ENCODE data around the gene TRIM27.
A peak's percentile ranks its signal among the peaks of the same experiment; 100 is the strongest.
"Not testable (repeated sequence)": the region's sequence is repeated elsewhere in the genome, so short reads cannot be mapped to it uniquely, and the experiment has no call there.

Gene TRIM27

GRCh38 chr6:28953039-28953584 lies 29.3 kb upstream of the TRIM27 start:
- Histone ChIP-seq H3K27me3 (ENCODE audit: control insufficient read depth, insufficient read depth, low read length) (peaks cover 5% of the 10 kb centered on the region), H3K9ac (ENCODE audit: low read depth, low read length) (peak overlapping the region; percentile 35), H3K36me3 (ENCODE audit: insufficient read depth, low read length) (no peaks in the 10 kb centered on the region), H3K4me1 (ENCODE audit: control insufficient read depth, insufficient read depth, low read length) (peaks cover under 1% of the 10 kb centered on the region), H3K4me2 (ENCODE audit: low read length) (peak overlapping the region; percentile 91), H3K4me3 (ENCODE audit: low read length) (peak overlapping the region; percentile 70), H3K9me3 (replicated peaks; ENCODE audit: low read length) (no peaks in the 10 kb centered on the region)

- not testable (repeated sequence) for H3K4me3 ChIP-seq (ENCODE audit: low read length)
These were observed 25.9 kb upstream of the TRIM27 start for GRCh38 chr6:28949656-28950195.

GRCh38 chr6:28948782-28949486 lies 25.1 kb upstream of the TRIM27 start:
- no peak overlapping the region for H3K9ac ChIP-seq (ENCODE audit: low read depth, low read length)
- no peaks in the 10 kb centered on the region for H3K36me3 ChIP-seq (ENCODE audit: insufficient read depth, low read length)
- no peaks in the 10 kb centered on the region for H3K9me3 ChIP-seq (replicated peaks; ENCODE audit: low read length)
- H3K4me1 ChIP-seq (ENCODE audit: control insufficient read depth, insufficient read depth, low read length): peaks cover 6% of the 10 kb centered on the region
- no peaks in the 10 kb centered on the region for H3K27me3 ChIP-seq (ENCODE audit: control insufficient read depth, insufficient read depth, low read length)
- H3K4me3 ChIP-seq (ENCODE audit: low read length): no peak overlapping the region
- no peak overlapping the region for H3K4me2 ChIP-seq (ENCODE audit: low read length)

More at GRCh38 chr6:28949656-28950195, 25.9 kb upstream of the TRIM27 start:
- not testable (repeated sequence) for H3K9me3 ChIP-seq (replicated peaks; ENCODE audit: low read length); H3K9ac ChIP-seq (ENCODE audit: low read depth, low read length); H3K4me2 ChIP-seq (ENCODE audit: low read length); H3K27me3 ChIP-seq (ENCODE audit: control insufficient read depth, insufficient read depth, low read length); H3K36me3 ChIP-seq (ENCODE audit: insufficient read depth, low read length); H3K4me1 ChIP-seq (ENCODE audit: control insufficient read depth, insufficient read depth, low read length)

GRCh38 chr6:28947831-28948270 lies 24.1 kb upstream of the TRIM27 start:
- H3K36me3 ChIP-seq (ENCODE audit: insufficient read depth, low read length): no peaks in the 10 kb centered on the region
- H3K4me2 ChIP-seq (ENCODE audit: low read length): no peak overlapping the region
- no peaks in the 10 kb centered on the region for H3K9me3 ChIP-seq (replicated peaks; ENCODE audit: low read length)
- H3K4me1 ChIP-seq (ENCODE audit: control insufficient read depth, insufficient read depth, low read length): peaks cover 9% of the 10 kb centered on the region
- no peaks in the 10 kb centered on the region for H3K27me3 ChIP-seq (ENCODE audit: control insufficient read depth, insufficient read depth, low read length)
- H3K9ac ChIP-seq (ENCODE audit: low read depth, low read length): no peak overlapping the region
- no peak overlapping the region for H3K4me3 ChIP-seq (ENCODE audit: low read length)

- Histone ChIP-seq H3K4me2 (ENCODE audit: low read length) (no peak overlapping the region), H3K9ac (ENCODE audit: low read depth, low read length) (no peak overlapping the region), H3K36me3 (ENCODE audit: insufficient read depth, low read length) (no peaks in the 10 kb centered on the region), H3K4me1 (ENCODE audit: control insufficient read depth, insufficient read depth, low read length) (peaks cover 9% of the 10 kb centered on the region), H3K9me3 (replicated peaks; ENCODE audit: low read length) (no peaks in the 10 kb centered on the region), H3K4me3 (ENCODE audit: low read length) (no peak overlapping the region), H3K27me3 (ENCODE audit: control insufficient read depth, insufficient read depth, low read length) (no peaks in the 10 kb centered on the region)
These were observed 23.4 kb upstream of the TRIM27 start for GRCh38 chr6:28947067-28947765.

GRCh38 chr6:28945349-28945748 lies 21.6 kb upstream of the TRIM27 start:
- Histone ChIP-seq H3K4me2 (ENCODE audit: low read length) (no peak overlapping the region), H3K27me3 (ENCODE audit: control insufficient read depth, insufficient read depth, low read length) (no peaks in the 10 kb centered on the region), H3K9ac (ENCODE audit: low read depth, low read length) (no peak overlapping the region), H3K4me3 (ENCODE audit: low read length) (no peak overlapping the region), H3K36me3 (ENCODE audit: insufficient read depth, low read length) (no peaks in the 10 kb centered on the region), H3K4me1 (ENCODE audit: control insufficient read depth, insufficient read depth, low read length) (peaks cover 9% of the 10 kb centered on the region), H3K9me3 (replicated peaks; ENCODE audit: low read length) (no peaks in the 10 kb centered on the region)

- no peaks in the 10 kb centered on the region for H3K9me3 ChIP-seq (replicated peaks; ENCODE audit: low read length)
- peak overlapping the region; percentile 84 for H3K4me3 ChIP-seq (ENCODE audit: low read length)
- H3K36me3 ChIP-seq (ENCODE audit: insufficient read depth, low read length): no peaks in the 10 kb centered on the region
- H3K9ac ChIP-seq (ENCODE audit: low read depth, low read length): peak overlapping the region; percentile 78
- H3K4me1 ChIP-seq (ENCODE audit: control insufficient read depth, insufficient read depth, low read length): peaks cover 9% of the 10 kb centered on the region
- H3K4me2 ChIP-seq (ENCODE audit: low read length): peak overlapping the region; percentile 84
- H3K27me3 ChIP-seq (ENCODE audit: control insufficient read depth, insufficient read depth, low read length): no peaks in the 10 kb centered on the region
These were observed 20.7 kb upstream of the TRIM27 start for GRCh38 chr6:28944412-28944865.

GRCh38 chr6:28943557-28944411 lies 20.0 kb upstream of the TRIM27 start:
- Histone ChIP-seq H3K4me3 (ENCODE audit: low read length) (peak overlapping the region; percentile 84), H3K9ac (ENCODE audit: low read depth, low read length) (peak overlapping the region; percentile 78), H3K36me3 (ENCODE audit: insufficient read depth, low read length) (no peaks in the 10 kb centered on the region), H3K4me2 (ENCODE audit: low read length) (peak overlapping the region; percentile 84), H3K4me1 (ENCODE audit: control insufficient read depth, insufficient read depth, low read length) (peaks cover 9% of the 10 kb centered on the region), H3K9me3 (replicated peaks; ENCODE audit: low read length) (no peaks in the 10 kb centered on the region), H3K27me3 (ENCODE audit: control insufficient read depth, insufficient read depth, low read length) (no peaks in the 10 kb centered on the region)

- H3K9me3 ChIP-seq (replicated peaks; ENCODE audit: low read length): no peaks in the 10 kb centered on the region
- no peaks in the 10 kb centered on the region for H3K36me3 ChIP-seq (ENCODE audit: insufficient read depth, low read length)
- peak overlapping the region; percentile 84 for H3K4me3 ChIP-seq (ENCODE audit: low read length)
- H3K4me2 ChIP-seq (ENCODE audit: low read length): peak overlapping the region; percentile 84
- peaks cover 9% of the 10 kb centered on the region for H3K4me1 ChIP-seq (ENCODE audit: control insufficient read depth, insufficient read depth, low read length)
- H3K27me3 ChIP-seq (ENCODE audit: control insufficient read depth, insufficient read depth, low read length): no peaks in the 10 kb centered on the region
- H3K9ac ChIP-seq (ENCODE audit: low read depth, low read length): no peak overlapping the region
These were observed 19.4 kb upstream of the TRIM27 start for GRCh38 chr6:28943223-28943556.

- peak overlapping the region; percentile 87 for H3K4me2 ChIP-seq (ENCODE audit: low read length)
- H3K36me3 ChIP-seq (ENCODE audit: insufficient read depth, low read length): no peaks in the 10 kb centered on the region
- peak overlapping the region; percentile 13 for H3K9ac ChIP-seq (ENCODE audit: low read depth, low read length)
- H3K4me3 ChIP-seq (ENCODE audit: low read length): peak overlapping the region; percentile 85
- peaks cover 3% of the 10 kb centered on the region for H3K4me1 ChIP-seq (ENCODE audit: control insufficient read depth, insufficient read depth, low read length)
- H3K27me3 ChIP-seq (ENCODE audit: control insufficient read depth, insufficient read depth, low read length): no peaks in the 10 kb centered on the region
- no peaks in the 10 kb centered on the region for H3K9me3 ChIP-seq (replicated peaks; ENCODE audit: low read length)
These were observed 18.1 kb upstream of the TRIM27 start for GRCh38 chr6:28941684-28942448.
